SKM-1 (cell line): Measurements from ENCODE around the gene SPDYC.

Experiments used
- DNase-seq: peaks from one replicate; lab custom pipeline; 2025; ENCODE audit not compliant: unreplicated experiment; lab: John Stamatoyannopoulos, UW

Gene SPDYC, protein sequence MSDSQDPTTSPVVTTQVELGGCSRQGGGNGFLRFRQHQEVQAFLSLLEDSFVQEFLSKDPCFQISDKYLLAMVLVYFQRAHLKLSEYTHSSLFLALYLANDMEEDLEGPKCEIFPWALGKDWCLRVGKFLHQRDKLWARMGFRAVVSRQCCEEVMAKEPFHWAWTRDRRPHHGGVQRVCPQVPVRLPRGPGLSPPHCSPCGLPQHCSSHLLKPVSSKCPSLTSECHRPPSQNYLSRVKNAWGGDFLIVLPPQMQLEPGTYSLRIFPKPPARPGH

DNA sequence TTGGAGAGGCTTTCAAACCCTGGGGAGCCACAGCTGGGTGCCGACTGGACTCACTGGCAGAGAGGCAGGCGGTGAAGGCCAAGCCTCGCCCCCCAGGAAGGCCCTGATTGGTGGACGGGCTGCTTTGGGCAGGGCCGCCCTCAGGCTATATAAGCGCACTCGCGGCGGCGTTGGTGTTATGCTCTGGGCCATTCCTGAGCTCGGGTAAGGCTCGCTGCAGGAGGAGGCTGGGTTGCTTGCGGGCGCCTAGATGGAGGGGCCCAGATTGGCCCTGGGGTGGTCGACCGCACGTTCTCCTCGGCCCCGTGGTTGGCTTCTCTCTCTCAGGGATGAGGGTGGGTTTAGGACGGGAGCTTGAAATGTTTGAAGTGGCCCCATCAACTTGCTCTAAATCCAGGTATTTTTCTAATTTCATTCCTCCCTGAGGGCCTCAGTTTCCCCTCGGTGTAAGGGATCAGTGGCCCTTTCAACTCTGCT lies at the start of gene SPDYC:
SPDYC (plus strand) TSS at position 176 of the 477 bp plus-strand sequence. CDS start 1,125 bp downstream, outside the sequence.
- no peak for DNase-seq

DNA sequence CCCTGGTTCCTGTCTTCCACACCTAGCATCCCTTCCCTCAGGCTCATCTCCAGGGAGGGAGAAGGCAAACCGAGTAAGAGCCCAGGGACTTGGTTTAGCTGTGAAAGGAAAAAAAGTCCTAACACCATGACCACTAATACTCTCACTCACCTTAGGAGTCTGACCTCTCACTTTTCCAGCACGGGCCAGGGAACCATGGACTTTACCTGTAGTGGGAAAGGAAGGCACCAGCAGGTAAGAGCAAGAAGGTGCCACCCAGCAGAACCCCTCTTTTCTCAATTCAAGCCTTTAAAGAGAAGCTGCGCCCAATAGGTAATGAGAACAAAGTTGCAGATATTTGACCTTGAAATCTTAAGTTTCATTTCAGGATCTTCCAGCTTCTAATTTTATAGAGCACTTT lies 49.2 kb upstream of the SPDYC start:
- no peak for DNase-seq

DNA sequence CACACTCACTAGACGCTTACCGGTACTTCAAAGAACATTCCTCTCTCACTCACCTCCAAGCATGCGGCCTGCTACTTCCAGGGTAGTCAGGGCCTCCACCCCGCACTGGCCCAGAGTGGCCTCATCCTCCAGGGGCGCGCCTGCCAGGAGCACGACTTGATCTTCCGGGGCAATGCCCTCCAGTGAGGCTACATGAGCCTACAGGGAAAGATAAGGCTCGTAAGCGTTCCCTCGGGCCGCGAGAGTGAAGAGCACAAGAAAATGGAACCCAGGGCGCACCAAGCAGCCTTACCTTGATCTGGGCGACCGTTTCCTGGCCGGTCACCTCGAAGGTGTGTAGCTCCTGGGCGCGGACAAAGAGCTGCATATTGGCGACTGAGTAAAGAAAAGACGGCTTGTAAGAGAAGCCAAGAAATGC lies 48.6 kb upstream of the SPDYC start:
- DNase-seq, result no peak

DNA sequence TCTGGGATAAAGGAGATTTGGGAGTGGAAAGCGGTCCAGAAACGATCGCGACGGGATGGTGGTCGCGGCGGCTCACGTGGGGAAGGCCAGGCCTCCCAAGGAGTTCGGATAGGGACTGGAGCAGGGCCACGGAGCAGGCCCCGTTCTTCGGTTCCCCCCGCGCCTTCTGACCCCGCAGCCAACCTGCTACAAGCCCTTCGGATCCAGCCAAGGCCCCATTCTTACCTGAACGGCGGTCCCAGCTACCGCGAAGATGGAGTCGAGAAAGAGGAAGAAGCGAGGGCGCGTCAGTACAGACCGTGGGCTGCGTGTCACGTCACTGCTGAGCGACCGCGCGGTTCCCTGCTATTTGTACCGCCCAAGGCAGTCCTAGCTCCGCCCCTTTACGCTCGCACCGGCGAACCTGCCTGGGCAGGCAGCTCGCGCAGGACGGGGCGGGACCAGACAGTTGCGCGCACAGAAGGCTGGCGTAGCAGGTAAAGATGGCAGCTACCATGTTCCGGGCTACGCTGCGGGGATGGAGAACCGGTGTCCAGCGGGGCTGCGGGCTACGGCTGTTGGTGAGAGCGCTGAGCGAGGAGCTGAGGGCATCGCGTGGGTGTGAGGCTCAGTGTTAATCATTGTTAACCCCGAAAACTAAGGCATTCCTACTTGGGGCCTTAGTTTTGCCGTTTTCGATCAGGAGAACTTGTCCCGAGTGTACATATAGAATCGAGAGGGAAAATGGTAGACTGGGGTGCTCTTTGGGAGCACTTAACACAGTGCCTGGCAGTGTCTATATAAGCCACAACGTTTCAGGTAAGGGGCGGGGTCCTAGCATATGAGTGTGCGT lies 48.0 kb upstream of the SPDYC start, which contains the start of the genes FAU and MRPL49:
FAU (minus strand) TSS at position 270 of the 832 bp plus-strand sequence. CDS start 321 bp downstream, outside the sequence.
MRPL49 (plus strand) TSS at position 457 of the 832 bp plus-strand sequence; CDS start at position 483, 26 bp downstream.
- DNase-seq, result peak; percentile 99

DNA sequence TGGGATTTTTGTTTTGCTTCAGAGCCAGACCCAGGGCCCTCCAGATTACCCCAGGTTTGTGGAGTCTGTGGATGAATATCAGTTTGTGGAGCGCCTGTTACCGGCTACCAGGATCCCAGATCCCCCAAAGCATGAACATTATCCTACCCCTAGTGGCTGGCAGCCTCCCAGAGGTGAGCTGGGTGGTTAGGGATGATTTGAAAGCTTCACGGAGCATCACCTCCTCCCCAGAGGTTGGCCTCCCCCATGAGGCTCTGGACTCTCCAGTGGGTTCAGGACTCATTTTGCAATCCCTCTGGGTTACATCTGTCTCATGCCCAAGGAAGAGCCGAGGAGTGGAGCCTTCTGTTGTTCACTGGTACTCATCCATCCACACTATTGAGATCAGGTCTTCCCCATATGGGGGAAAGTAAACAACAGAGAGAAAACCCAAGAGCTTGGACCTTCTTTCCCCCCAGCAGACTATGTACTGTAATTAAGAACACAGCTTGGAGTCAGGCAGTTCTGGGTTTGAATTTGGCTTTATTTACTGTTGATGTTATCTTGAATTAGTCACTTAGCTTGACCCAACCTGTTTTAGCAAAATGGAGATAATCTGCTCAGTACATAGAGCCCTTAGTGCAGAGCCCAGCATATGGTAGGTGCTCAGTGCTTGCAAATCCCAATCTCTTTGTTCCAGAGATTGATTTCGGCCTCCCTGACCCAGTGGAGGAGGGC lies 45.4 kb upstream of the SPDYC start:
- DNase-seq, result no peak

DNA sequence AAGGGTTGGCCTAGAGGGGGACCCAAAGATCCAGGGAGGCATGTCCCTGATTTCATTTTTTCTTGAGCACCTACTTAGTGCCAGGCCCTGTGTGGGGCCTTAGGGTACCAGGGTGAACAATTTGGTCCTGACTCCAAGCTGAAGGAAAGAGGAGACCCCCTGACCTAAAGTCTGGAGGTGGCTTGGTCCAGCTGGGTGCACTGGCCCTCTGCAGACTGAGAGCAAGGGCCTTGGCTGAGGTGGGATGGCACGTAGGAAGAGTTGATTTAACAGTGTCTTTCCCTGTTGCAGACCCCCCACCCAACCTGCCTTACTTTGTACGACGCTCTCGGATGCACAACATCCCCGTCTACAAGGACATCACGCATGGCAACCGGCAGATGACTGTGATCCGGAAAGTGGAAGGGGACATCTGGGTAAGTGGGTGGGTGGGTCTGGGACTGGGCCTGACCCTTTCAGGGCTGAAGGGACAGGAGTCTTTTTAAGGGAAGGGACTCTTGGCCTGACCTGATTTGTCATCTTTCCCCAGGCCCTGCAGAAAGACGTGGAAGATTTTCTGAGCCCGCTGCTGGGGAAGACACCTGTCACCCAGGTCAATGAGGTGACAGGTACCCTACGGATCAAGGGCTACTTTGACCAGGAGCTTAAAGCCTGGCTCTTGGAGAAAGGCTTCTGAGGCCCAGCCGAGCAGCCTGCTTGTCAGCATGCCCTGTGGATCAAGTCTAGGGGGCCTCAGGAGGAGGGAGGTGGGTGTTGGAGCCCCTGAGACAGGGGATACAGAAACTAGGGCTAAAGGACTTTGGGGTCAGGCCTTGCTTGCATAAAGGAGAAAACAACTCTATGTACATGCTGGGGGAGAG lies 44.6 kb upstream of the SPDYC start:
- DNase-seq, result no peak

DNA sequence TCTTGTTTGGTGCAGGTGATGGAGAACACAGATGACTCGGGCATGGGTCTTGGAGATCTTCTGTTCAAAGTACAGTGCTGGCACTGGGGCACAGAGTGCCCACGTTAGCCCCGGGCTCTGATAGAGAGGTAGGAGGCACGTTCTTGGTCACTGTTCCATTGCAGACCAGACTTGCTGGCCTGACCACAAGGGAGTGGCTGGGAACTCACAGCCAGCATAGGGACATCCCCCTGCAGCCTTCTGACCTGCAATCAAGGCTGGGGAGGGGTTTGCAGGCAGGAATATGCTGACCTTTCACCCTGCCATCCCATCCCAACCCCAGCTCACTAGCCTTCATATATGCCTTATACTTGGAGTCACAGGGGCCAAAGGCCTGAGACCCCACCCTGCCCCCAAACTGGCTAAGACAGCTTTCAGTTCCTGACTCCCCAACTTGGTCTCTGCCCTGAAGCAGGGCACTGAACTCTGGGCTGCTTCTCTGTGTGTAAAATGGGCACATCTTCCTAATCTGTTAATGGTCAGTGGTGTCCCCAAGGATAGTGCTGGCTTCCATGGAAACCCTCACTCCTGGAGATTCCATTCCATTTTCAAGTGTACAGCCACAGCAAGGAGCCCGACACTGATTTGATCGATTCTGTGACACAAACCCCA lies 43.3 kb upstream of the SPDYC start:
- DNase-seq, result no peak

DNA sequence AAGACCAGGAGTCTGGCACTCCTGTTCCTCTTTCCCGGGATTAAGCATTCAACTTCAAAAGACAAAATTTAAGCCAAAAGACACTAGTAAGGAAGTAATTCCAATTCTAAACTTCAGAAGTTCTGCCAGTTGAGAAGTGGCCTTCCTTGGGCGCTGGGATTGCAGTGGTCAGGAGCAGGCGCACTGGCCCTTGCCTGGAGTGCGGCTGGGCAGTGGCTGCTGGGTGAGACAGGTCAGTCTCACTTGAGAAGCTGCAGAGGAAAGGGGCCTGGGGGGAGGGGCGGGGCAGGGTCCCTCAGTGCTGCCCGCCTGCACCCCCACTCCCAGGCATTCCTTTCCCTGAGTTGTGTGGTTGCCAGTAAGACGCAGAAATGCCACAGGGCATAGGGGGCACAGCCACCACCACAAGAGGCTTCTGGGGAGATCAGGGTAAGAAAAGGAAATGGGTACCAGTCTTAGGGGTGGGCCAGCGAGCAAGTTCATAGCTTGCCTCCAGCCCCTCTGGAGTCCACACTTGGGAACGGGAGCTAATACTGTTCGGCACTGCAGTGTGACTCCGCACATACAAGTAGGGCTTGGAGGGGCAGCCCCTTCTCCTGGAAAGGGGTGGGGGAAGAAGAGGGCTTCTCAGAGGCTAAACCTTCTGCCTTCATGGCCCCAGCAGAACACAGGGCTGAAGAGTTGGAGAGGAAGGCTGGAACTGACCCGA lies 42.4 kb upstream of the SPDYC start:
- DNase-seq, result no peak

DNA sequence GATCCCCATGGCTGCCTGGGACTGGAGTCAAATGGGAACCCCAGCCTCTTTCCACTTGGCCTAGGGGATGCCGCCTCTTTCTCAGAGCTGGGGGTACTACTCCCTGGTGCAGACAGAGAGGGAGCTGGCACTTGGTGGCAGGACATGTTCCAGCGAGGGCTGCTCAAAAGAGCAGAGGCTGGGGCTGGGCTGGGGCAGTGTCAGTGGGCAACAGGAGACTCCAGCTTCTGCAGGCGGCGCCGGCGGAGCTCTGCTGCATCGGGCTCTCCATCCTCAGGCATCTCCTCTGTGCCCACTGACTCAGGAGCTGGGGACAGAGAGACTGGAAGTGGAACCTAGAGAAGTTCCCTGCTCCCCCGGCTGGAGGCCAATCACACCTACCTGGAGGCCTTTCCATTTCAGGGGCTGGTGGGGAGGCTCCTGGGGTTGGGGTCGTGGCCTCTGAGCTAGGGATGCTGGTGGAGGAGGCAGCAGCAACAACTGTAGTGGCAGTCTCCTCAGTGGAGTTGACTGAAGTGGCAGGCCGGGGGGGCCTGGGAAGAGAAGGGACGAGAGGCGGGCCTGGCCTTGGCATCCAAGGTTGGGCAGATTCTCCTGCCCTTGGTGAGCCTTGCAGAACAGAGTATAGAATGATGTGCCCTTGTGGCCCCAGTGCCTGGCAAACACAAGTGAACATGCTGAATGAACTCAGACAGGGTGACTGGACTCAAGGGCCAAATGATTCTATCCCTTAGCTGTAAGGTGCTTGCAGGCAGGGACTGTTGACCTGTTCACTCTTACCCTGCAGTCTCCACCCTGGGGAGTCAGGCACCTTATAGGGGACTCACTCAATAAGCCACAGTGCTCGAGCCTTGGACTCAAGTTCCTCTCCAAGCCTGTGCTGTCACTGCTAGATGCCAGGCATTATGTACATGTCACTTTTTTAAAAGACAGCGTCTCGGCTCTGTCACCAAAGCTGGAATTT lies 41.6 kb upstream of the SPDYC start:
- DNase-seq, result no peak

DNA sequence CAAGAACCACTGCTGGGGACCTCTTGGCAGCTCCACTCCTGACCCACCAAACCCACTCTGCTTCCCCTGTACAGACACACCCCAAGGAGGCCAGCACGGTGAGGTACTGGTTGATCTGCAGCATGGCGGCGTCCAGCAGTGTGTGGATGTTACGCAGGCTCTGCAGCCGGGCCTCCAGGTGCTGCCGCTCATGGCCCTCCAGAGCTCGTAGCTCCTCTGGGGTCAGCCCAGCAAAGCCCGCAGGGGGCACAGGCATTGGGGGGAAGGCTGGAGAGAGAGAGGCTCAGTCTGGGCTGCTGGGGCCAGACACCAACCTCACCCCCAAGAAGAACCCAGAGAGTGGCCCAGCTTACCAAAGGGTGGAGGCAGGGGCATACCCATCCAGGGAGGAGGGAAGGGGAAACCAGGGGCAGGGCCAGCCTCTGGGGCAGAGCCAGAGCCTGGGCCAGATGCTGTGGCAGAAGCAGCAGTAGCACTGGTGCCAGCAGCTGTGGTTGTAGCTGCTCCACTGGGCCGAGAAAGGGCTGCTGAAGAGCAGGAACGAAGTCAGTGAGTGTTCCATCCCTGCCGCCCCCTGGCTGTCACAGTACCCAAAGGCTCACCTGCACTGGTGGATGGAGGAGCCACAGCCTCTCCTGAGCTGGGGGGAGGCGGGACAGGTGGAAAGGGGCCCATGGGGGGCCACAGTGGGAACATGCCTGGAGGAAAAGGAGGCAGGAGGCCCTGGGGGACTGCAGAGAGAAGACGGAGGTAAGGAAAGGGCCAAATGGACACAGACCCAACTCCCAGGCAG lies 40.2 kb upstream of the SPDYC start:
- no peak for DNase-seq

DNA sequence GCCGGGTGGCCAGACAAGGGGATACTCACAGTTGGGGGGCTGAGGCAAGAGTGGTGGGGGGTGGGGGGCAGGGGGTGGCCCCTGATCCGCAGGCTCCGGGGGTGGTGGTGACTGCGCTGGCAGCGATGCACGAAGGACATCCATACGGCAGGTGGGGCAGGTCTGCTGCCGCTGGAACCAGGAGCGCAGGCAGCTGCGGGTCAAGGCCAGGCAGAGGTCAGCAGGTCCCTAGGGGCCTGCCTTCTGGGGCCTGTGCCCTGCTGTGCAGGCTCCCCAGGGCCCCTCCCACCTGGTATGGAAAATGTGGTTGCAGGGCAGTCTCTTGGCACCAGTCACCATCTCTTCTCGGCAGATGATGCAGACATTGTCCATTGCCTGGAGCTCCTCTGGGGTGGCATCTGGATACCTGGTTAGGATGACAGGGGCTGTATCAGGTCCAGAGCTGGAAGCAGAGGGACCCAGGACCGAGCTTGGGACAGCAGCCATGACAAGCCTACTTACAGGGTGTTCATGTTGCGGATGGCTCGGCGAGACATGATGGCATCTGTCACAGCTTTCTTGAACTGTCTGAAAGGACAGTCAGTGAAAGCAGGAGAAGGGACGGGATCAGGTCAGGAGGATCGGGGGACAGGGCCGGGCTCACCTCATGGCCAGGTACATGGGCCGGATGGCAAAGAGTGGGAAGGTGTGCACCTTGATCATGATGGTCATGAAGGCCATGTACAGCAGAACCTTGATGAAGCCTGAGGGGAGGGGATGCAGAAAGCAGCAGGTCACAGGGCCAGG lies 39.2 kb upstream of the SPDYC start:
- no peak for DNase-seq

DNA sequence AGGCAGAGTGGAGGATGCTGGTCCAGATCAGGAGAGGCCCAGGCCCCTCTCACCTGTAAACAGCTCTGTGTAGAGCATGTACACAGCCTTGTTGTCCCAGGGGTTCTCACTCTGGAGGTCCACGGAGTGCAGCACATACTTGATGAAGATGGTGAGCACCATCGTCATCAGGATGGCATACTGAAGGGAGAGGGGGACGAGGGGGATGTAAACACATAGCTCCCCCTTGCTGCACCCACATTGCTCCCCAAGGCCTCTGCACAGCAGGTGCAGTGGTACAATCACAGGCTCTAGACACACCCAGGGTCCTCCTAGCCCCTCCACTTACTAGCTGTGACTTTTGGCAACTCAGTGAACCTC lies 38.6 kb upstream of the SPDYC start:
- no peak for DNase-seq

DNA sequence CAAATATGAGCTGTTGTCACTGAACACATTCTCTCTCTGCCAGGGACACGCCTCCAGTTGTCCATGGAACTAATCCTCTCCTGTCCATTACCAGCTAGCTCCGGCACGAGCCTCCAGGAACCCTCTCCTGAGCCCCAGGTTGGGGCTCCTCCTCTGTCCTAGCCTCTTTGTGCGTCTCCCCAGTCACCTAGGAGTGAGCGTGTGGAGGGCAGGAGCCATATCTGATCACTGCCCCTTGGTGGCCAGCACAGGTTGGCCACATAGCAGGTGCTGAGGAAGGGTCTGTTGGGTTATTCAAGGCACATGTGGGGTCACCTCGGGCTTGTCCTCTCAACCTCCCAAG lies 38.2 kb upstream of the SPDYC start:
- no peak for DNase-seq

DNA sequence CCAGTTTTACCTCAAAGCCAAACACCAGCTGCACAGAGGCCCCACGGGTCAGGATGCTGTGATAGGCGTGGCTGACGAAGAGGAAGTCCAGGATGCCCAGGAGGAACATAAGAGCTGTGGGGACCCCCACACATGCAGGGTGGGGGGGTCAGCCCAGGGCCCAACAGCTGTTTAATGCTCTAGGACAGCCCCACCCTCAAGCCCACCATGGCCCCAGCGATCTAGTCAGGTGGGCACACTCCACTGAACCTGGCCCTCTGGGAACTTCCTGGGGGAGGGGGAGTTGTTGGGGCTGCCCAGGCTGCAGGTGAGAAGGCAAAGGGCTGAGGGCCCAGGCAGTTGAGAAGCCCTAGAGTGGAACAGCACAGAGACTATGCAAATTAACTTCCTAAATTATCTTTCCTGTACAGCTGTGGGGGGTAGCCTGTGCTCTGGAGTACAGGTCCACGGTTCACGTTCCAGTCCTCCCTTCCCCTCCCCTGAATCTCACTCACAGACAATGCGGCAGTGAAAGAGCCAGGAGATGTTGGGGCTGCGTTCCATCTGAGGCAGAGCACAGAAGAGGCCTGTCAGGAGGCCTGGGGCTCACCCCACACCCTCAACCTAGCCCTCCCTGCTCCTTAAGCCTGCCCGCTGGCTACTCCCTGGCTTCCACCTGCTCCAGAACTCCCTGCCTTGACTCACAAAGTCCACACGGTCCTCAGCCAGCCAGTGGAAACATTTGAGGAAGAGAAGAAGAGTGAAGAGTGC lies 37.6 kb upstream of the SPDYC start:
- no peak for DNase-seq

DNA sequence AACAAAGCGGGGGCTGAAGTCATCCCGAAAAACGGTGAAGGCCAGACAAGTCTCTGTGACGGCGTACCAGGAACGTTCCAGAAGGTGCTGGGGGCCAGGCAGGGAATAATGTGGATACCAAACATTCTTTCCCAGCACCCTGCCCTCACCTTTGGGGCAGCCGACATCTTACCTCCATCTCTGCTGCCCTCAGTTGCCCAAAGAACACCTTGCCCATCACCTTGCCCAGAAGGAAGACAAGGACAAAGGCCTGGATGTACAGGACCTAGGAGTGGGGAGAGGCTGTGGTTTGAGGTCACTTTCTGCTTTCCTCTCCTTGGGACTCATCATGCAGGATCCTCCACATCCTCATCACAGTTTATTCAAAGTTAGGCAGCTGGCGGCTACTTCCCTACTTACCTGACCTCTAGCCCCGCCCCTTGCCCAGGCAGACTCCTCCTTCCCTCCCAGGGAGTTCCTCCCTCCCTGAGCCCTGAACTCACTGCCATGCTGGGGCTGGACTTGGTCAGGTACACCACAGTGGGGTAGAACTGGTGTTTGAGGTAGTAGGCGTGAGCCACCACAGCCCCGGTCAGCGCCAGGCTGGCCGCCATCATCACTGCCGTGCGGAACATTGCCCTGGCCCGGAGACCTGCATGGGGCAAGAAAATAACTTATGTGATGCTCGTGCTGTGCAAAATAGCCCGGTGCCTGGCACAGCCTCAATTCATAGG lies 36.9 kb upstream of the SPDYC start:
- DNase-seq, result peak; percentile 41
